HEK293 (cell line): Measurements from ENCODE around the gene TMUB1.

Source experiments
- CTCF ChIA-PET: fragments of 350-600 bp; formaldehyde crosslinking; extraction: SDS; loops from one replicate; lab custom pipeline; 2021; ENCODE audit warnings: antibody characterized with exemption; lab: Yijun Ruan, JAX
- POLR2A ChIA-PET: fragments of 300-600 bp; formaldehyde crosslinking; extraction: SDS; loops from one replicate; lab custom pipeline; 2020; ENCODE audit warnings: antibody characterized with exemption, inconsistent platforms; lab: Yijun Ruan, JAX
- H3K27ac ChIP-seq: fragments of 200-500 bp; sonication (Bioruptor generic); 2 replicates; pipeline ENCODE4 v1.5.1; 2014; ENCODE audit warnings: low read depth, low read length, control low read depth, inconsistent platforms; ENCODE audit errors: extremely low read depth
- H3K36me3 ChIP-seq, 2 experiments: fragments of 200-500 bp in 1 of 2; sonication (Bioruptor generic) in 1 of 2; 1 replicate in 1 of 2; 2 replicates in 1 of 2; pipeline ENCODE4 v1.5.1; 2014 to 2017; ENCODE audit warnings: inconsistent platforms in 2 of 2, low read length in 2 of 2; ENCODE audit not compliant: control insufficient read depth in 2 of 2, insufficient read depth in 1 of 2
- H3K4me1 ChIP-seq: fragments of 200-500 bp; sonication (Bioruptor generic); 2 replicates; pipeline ENCODE4 v1.5.1; 2014; ENCODE audit warnings: mild to moderate bottlenecking, low read length, inconsistent platforms; ENCODE audit not compliant: control insufficient read depth, insufficient read depth
- H3K4me3 ChIP-seq: 2 replicates; pipeline ENCODE4 v1.5.1; 2011; ENCODE audit warnings: low read depth, mild to moderate bottlenecking, control low read depth, low read length, moderate library complexity
- H3K9me3 ChIP-seq: fragments of 200-500 bp; sonication (Bioruptor generic); 2 replicates; pipeline ENCODE4 v1.5.1; 2014; ENCODE audit warnings: low read depth, low read length, inconsistent platforms; ENCODE audit not compliant: control insufficient read depth, insufficient read depth
- GFI1B ChIP-seq: fragments of 450-650 bp; formaldehyde crosslinking; IDR thresholded peaks from 2 replicates; pipeline ENCODE4 v1.5.1; 2016; ENCODE audit warnings: missing biosample characterization, missing genetic modification characterization
- KLF1 ChIP-seq: fragments of 450-650 bp; formaldehyde crosslinking; IDR thresholded peaks from 2 replicates; pipeline ENCODE4 v1.5.1; 2016; ENCODE audit warnings: missing biosample characterization, missing genetic modification characterization
- KLF8 ChIP-seq: fragments of 450-650 bp; formaldehyde crosslinking; IDR thresholded peaks from 2 replicates; pipeline ENCODE4 v1.5.1; 2016; ENCODE audit warnings: missing biosample characterization, missing genetic modification characterization
- MYNN ChIP-seq: fragments of 450-650 bp; formaldehyde crosslinking; IDR thresholded peaks from 2 replicates; pipeline ENCODE4 v1.5.1; 2016; ENCODE audit warnings: missing biosample characterization, missing genetic modification characterization, borderline replicate concordance
- RBAK ChIP-seq: fragments of 450-650 bp; formaldehyde crosslinking; IDR thresholded peaks from 2 replicates; pipeline ENCODE4 v1.5.1; 2016; ENCODE audit warnings: missing biosample characterization, missing genetic modification characterization
- ZFHX2 ChIP-seq: fragments of 450-650 bp; formaldehyde crosslinking; conservative IDR thresholded peaks from 2 replicates; pipeline ENCODE4 v1.5.1; 2016; ENCODE audit warnings: missing biosample characterization, missing genetic modification characterization
- ZNF211 ChIP-seq: fragments of 450-650 bp; formaldehyde crosslinking; IDR thresholded peaks from 2 replicates; pipeline ENCODE4 v1.5.1; 2016; ENCODE audit warnings: low read depth, missing biosample characterization, missing genetic modification characterization
- ZNF214 ChIP-seq: fragments of 450-650 bp; formaldehyde crosslinking; IDR thresholded peaks from 2 replicates; pipeline ENCODE4 v1.5.1; 2017; ENCODE audit warnings: missing biosample characterization, mild to moderate bottlenecking, missing genetic modification characterization, borderline replicate concordance
- ZNF221 ChIP-seq: fragments of 450-650 bp; formaldehyde crosslinking; IDR thresholded peaks from 2 replicates; pipeline ENCODE4 v1.5.1; 2017; ENCODE audit warnings: missing biosample characterization, missing genetic modification characterization, borderline replicate concordance
- ZNF23 ChIP-seq: fragments of 450-650 bp; formaldehyde crosslinking; IDR thresholded peaks from 2 replicates; pipeline ENCODE4 v1.5.1; 2016; ENCODE audit warnings: missing biosample characterization, missing genetic modification characterization, borderline replicate concordance
- ZNF239 ChIP-seq: fragments of 450-650 bp; formaldehyde crosslinking; IDR thresholded peaks from 2 replicates; pipeline ENCODE4 v1.5.1; 2016; ENCODE audit warnings: missing biosample characterization, missing genetic modification characterization
- ZNF324 ChIP-seq: fragments of 450-650 bp; formaldehyde crosslinking; IDR thresholded peaks from 2 replicates; pipeline ENCODE4 v1.5.1; 2016; ENCODE audit warnings: missing biosample characterization, missing genetic modification characterization
- ZNF335 ChIP-seq: fragments of 450-650 bp; formaldehyde crosslinking; conservative IDR thresholded peaks from 2 replicates; pipeline ENCODE4 v1.5.1; 2016; ENCODE audit warnings: missing biosample characterization, missing genetic modification characterization
- ZNF341 ChIP-seq: fragments of 450-650 bp; formaldehyde crosslinking; IDR thresholded peaks from 2 replicates; pipeline ENCODE4; 2016; ENCODE audit warnings: low read depth, missing biosample characterization, missing genetic modification characterization
- ZNF391 ChIP-seq: fragments of 450-650 bp; formaldehyde crosslinking; IDR thresholded peaks from 2 replicates; pipeline ENCODE4 v1.5.1; 2016; ENCODE audit warnings: low read depth, missing biosample characterization, missing genetic modification characterization, borderline replicate concordance
- ZNF548 ChIP-seq: fragments of 450-650 bp; formaldehyde crosslinking; IDR thresholded peaks from 2 replicates; pipeline ENCODE4 v1.5.1; 2016; ENCODE audit warnings: missing biosample characterization, missing genetic modification characterization
- ZNF658 ChIP-seq: fragments of 450-650 bp; formaldehyde crosslinking; IDR thresholded peaks from 2 replicates; pipeline ENCODE4; 2016; ENCODE audit warnings: missing biosample characterization, missing genetic modification characterization
- ZNF768 ChIP-seq: fragments of 450-650 bp; formaldehyde crosslinking; IDR thresholded peaks from 2 replicates; pipeline ENCODE4 v1.5.1; 2018; ENCODE audit warnings: missing biosample characterization, mild to moderate bottlenecking, missing genetic modification characterization
- ZNF777 ChIP-seq: fragments of 450-650 bp; formaldehyde crosslinking; IDR thresholded peaks from 2 replicates; pipeline ENCODE4 v1.5.1; 2017; ENCODE audit warnings: missing biosample characterization, missing genetic modification characterization, borderline replicate concordance
- ZNF830 ChIP-seq: fragments of 450-650 bp; IDR thresholded peaks from 2 replicates; pipeline ENCODE4 v1.5.0; 2018; ENCODE audit warnings: missing biosample characterization, missing genetic modification characterization, low read depth, mild to moderate bottlenecking, moderate library complexity
- TF ChIP-seq, protein P1 (sequence below): fragments of 450-650 bp; formaldehyde crosslinking; IDR thresholded peaks from 2 replicates; pipeline ENCODE4 v1.5.1; 2016; ENCODE audit warnings: missing biosample characterization, missing genetic modification characterization
- TF ChIP-seq, protein P2 (sequence below): fragments of 450-650 bp; formaldehyde crosslinking; conservative IDR thresholded peaks from 2 replicates; pipeline ENCODE4 v1.5.1; 2016; ENCODE audit warnings: low read depth, missing biosample characterization, missing genetic modification characterization
- TF ChIP-seq, protein P3 (sequence below): fragments of 450-650 bp; formaldehyde crosslinking; IDR thresholded peaks from 2 replicates; pipeline ENCODE4 v1.5.1; 2016; ENCODE audit warnings: missing biosample characterization, missing genetic modification characterization

Gene TMUB1

DNA sequence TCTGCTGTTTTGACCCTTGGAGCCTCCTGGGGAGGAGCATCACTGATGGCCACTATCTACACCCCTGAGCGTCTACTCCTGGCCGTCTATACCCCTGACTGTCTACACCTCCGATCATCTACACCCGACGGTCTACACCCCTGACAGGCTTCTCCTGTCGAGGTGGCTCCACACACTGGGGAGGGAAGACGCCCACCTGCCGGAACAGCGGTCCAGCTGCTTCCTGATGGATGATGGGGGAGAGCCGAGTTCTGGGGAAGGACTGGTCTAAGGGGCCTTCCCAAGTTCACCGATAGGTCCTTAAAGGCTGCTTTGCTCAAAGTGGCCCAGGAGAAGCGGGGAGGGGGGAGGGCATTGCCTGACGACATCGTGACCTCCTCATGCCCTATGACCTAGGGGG lies 44.9 kb upstream of the TMUB1 start:
- H3K36me3 ChIP-seq, result peaks cover 0 to 92% of the 10 kb centered on the region in 2 experiments; a peak in 1 of 3 replicates
- TF ChIP-seq ZNF341 (tag by site-specific recombination) (peak; percentile 44), ZNF23 (tag by site-specific recombination) (no peak)
- TF ChIP-seq, all 188 proteins: peak for 1
- Histone ChIP-seq H3K4me3 (no peak overlapping the region), H3K4me1 (no peaks in the 10 kb centered on the region), H3K27ac (no peak overlapping the region), H3K9me3 (no peaks in the 10 kb centered on the region)
- ChIA-PET CTCF (interaction anchor here (1.2 kb wide), 1 partner anchor 13 kb away, joined by 3 read pairs; no protein-coding TSS in a partner anchor), POLR2A (interaction anchor here (0.5 to 0.6 kb wide), 2 partner anchors 111 to 181 kb away, joined by 3 to 5 read pairs; no protein-coding TSS in a partner anchor)

DNA sequence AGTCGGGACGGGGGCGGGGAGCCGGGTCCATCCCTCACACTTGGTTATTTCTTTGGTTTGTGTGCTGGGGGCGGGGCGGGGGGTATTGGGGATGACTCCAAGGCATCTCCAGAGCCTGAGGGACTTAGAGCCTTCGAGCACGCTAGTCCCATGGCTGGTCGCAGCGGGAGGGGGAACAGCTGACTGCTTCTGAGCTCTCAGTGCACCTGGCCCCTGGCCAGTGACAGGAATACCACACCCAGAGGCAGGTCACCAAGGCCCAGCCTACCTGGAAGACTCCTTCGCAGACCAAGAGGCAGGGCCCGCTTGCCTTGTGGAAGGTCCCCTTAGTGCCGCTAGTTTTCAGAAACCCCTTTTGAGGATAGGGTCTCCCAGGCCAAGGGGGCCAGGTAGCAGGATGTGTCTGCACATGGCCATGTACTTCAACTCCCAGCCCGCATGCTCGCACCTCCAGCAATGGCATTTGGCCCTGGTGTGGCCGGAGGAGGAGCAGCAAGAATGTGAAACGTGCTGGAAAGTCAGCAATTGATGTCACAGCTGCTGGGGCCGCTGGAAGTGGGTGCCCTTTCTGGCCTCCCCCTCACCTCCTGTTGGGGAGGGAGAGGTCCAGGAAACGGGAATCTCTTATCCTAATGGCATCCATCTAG lies 43.3 kb upstream of the TMUB1 start:
- peaks cover 0 to 91% of the 10 kb centered on the region in 2 experiments; a peak in 1 of 3 replicates for H3K36me3 ChIP-seq
- no peak overlapping the region for H3K27ac ChIP-seq

DNA sequence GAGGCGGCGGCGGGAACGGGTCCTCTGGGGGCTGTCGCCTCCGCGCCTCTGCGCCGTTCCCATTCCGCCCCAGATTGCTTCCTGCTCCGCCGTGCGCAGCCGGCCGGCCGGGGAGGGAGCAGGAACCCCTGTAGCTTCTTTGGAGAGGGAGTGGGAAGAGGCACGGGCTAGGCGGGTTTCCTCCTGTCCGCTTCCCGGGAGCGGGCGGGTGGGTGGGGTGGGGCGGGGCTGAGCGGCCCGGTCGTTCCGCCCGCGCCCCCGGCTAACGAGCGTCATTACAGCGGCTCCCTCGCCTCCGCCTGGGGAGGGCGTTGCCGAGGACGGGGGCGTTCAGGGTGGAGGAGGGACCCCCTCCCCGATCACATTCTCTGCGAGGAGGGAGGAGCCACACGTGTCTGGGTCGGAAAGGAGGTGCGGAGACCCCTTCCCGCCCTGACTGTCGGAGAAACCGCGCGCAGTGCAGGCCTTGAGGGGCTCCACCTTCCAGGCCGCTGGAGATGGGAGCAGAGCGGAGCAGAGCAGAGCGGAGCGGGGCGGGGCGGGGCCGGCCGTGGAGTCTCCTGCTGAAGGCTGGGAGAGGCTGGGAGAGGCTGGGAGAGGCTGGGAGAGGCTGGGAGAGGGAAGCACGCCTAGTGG lies 42.7 kb upstream of the TMUB1 start:
- no peak overlapping the region for H3K4me3 ChIP-seq
- H3K4me1 ChIP-seq, result no peaks in the 10 kb centered on the region
- no peak overlapping the region for H3K27ac ChIP-seq
- POLR2A ChIA-PET, result no interaction called here
- CTCF ChIA-PET, result interaction anchor here (0.7 kb wide), 1 partner anchor 41 kb away, joined by 3 read pairs; no protein-coding TSS in a partner anchor
- peaks cover 0 to 91% of the 10 kb centered on the region in 2 experiments; a peak in 1 of 3 replicates for H3K36me3 ChIP-seq
- TF ChIP-seq, protein P1, sequence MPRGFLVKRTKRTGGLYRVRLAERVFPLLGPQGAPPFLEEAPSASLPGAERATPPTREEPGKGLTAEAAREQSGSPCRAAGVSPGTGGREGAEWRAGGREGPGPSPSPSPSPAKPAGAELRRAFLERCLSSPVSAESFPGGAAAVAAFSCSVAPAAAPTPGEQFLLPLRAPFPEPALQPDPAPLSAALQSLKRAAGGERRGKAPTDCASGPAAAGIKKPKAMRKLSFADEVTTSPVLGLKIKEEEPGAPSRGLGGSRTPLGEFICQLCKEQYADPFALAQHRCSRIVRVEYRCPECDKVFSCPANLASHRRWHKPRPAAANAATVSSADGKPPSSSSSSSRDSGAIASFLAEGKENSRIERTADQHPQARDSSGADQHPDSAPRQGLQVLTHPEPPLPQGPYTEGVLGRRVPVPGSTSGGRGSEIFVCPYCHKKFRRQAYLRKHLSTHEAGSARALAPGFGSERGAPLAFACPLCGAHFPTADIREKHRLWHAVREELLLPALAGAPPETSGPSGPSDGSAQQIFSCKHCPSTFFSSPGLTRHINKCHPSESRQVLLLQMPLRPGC (tag by site-specific recombination), result no peak
- TF ChIP-seq GFI1B (tag by site-specific recombination) (no peak), ZNF548 (tag by site-specific recombination) (no peak), ZNF214 (tag by site-specific recombination) (no peak), KLF8 (tag by site-specific recombination) (peak; percentile 27; the same call in 1 of the 2 replicates), ZNF211 (tag by site-specific recombination) (no peak), ZNF335 (tag by site-specific recombination) (no peak), ZNF658 (tag by site-specific recombination) (no peak), ZNF768 (no peak), ZFHX2 (tag by site-specific recombination) (peak; percentile 46; the same call in 1 of the 2 replicates), ZNF777 (tag by site-specific recombination) (no peak), KLF1 (tag by site-specific recombination) (peak; percentile 96), ZNF239 (tag by site-specific recombination) (no peak)
- TF ChIP-seq, protein P2, sequence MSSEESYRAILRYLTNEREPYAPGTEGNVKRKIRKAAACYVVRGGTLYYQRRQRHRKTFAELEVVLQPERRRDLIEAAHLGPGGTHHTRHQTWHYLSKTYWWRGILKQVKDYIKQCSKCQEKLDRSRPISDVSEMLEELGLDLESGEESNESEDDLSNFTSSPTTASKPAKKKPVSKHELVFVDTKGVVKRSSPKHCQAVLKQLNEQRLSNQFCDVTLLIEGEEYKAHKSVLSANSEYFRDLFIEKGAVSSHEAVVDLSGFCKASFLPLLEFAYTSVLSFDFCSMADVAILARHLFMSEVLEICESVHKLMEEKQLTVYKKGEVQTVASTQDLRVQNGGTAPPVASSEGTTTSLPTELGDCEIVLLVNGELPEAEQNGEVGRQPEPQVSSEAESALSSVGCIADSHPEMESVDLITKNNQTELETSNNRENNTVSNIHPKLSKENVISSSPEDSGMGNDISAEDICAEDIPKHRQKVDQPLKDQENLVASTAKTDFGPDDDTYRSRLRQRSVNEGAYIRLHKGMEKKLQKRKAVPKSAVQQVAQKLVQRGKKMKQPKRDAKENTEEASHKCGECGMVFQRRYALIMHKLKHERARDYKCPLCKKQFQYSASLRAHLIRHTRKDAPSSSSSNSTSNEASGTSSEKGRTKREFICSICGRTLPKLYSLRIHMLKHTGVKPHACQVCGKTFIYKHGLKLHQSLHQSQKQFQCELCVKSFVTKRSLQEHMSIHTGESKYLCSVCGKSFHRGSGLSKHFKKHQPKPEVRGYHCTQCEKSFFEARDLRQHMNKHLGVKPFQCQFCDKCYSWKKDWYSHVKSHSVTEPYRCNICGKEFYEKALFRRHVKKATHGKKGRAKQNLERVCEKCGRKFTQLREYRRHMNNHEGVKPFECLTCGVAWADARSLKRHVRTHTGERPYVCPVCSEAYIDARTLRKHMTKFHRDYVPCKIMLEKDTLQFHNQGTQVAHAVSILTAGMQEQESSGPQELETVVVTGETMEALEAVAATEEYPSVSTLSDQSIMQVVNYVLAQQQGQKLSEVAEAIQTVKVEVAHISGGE (tag by site-specific recombination), result no peak
- TF ChIP-seq, protein P3, sequence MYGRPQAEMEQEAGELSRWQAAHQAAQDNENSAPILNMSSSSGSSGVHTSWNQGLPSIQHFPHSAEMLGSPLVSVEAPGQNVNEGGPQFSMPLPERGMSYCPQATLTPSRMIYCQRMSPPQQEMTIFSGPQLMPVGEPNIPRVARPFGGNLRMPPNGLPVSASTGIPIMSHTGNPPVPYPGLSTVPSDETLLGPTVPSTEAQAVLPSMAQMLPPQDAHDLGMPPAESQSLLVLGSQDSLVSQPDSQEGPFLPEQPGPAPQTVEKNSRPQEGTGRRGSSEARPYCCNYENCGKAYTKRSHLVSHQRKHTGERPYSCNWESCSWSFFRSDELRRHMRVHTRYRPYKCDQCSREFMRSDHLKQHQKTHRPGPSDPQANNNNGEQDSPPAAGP (tag by site-specific recombination), result 0 out of 2 replicates have a peak, but pooled peaks have one; percentile 26
- H3K9me3 ChIP-seq, result no peaks in the 10 kb centered on the region

More for the DNA sequence above, 43.3 kb upstream of the TMUB1 start:
- no peaks in the 10 kb centered on the region for H3K4me1 ChIP-seq
- H3K9me3 ChIP-seq, result no peaks in the 10 kb centered on the region
- CTCF ChIA-PET, result interaction anchor here (0.7 kb wide), 1 partner anchor 40 kb away, joined by 3 read pairs; no protein-coding TSS in a partner anchor
- TF ChIP-seq ZNF391 (no peak), ZNF324 (tag by site-specific recombination) (no peak), ZNF830 (tag by site-specific recombination) (no peak), RBAK (tag by site-specific recombination) (no peak), MYNN (tag by site-specific recombination) (no peak), ZNF221 (tag by site-specific recombination) (no peak)
- TF ChIP-seq, all 188 proteins: peak for 0
- POLR2A ChIA-PET, result no interaction called here
- H3K4me3 ChIP-seq, result no peak overlapping the region
